Ishikawa (cell line): Measurements from ENCODE around the gene METTL15.
A peak's percentile ranks its signal among the peaks of the same experiment; 100 is the strongest.

Experiments
- CEBPB ChIP-seq: IDR thresholded peaks from 2 replicates; pipeline ENCODE4 v1.6.1; 2012
- CREB1 ChIP-seq: IDR thresholded peaks from 2 replicates; pipeline ENCODE4 v1.6.1; 2012; ENCODE audit warnings: low read depth
- EGR1 ChIP-seq: IDR thresholded peaks from 2 replicates; pipeline ENCODE4 v1.6.1; 2012
- EP300 ChIP-seq: IDR thresholded peaks from 2 replicates; pipeline ENCODE4 v1.6.1; 2012; ENCODE audit warnings: borderline replicate concordance
- FOXM1 ChIP-seq: IDR thresholded peaks from 2 replicates; pipeline ENCODE4 v1.6.1; 2012; ENCODE audit warnings: low read depth, borderline replicate concordance
- NFIC ChIP-seq: IDR thresholded peaks from 2 replicates; pipeline ENCODE4 v1.6.1; 2012
- RAD21 ChIP-seq: IDR thresholded peaks from 2 replicates; pipeline ENCODE4 v1.6.1; 2012; ENCODE audit warnings: low read depth
- TAF1 ChIP-seq: IDR thresholded peaks from 2 replicates; pipeline ENCODE4 v1.6.1; 2012; ENCODE audit warnings: low read depth, mild to moderate bottlenecking
- TCF12 ChIP-seq: IDR thresholded peaks from 2 replicates; pipeline ENCODE4 v1.6.1; 2012; ENCODE audit warnings: low read depth
- TEAD4 ChIP-seq: IDR thresholded peaks from 2 replicates; pipeline ENCODE4 v1.6.1; 2012
- YY1 ChIP-seq: IDR thresholded peaks from 2 replicates; pipeline ENCODE4 v1.6.1; 2012; ENCODE audit warnings: low read depth
- ZBTB7A ChIP-seq: IDR thresholded peaks from 2 replicates; pipeline ENCODE4 v1.6.1; 2012; ENCODE audit warnings: low read depth
- TF ChIP-seq, protein P1 (sequence below): IDR thresholded peaks from 2 replicates; pipeline ENCODE4 v1.6.1; 2012; ENCODE audit warnings: low read depth, mild to moderate bottlenecking
- TF ChIP-seq, protein P2 (sequence below): IDR thresholded peaks from 2 replicates; pipeline ENCODE4 v1.6.1; 2012
- TF ChIP-seq, protein P3 (sequence below): IDR thresholded peaks from 2 replicates; pipeline ENCODE4 v1.6.1; 2012

Gene METTL15, protein sequence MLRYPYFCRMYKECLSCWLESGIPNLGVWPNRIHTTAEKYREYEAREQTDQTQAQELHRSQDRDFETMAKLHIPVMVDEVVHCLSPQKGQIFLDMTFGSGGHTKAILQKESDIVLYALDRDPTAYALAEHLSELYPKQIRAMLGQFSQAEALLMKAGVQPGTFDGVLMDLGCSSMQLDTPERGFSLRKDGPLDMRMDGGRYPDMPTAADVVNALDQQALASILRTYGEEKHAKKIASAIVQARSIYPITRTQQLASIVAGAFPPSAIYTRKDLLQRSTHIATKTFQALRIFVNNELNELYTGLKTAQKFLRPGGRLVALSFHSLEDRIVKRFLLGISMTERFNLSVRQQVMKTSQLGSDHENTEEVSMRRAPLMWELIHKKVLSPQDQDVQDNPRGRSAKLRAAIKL

DNA sequence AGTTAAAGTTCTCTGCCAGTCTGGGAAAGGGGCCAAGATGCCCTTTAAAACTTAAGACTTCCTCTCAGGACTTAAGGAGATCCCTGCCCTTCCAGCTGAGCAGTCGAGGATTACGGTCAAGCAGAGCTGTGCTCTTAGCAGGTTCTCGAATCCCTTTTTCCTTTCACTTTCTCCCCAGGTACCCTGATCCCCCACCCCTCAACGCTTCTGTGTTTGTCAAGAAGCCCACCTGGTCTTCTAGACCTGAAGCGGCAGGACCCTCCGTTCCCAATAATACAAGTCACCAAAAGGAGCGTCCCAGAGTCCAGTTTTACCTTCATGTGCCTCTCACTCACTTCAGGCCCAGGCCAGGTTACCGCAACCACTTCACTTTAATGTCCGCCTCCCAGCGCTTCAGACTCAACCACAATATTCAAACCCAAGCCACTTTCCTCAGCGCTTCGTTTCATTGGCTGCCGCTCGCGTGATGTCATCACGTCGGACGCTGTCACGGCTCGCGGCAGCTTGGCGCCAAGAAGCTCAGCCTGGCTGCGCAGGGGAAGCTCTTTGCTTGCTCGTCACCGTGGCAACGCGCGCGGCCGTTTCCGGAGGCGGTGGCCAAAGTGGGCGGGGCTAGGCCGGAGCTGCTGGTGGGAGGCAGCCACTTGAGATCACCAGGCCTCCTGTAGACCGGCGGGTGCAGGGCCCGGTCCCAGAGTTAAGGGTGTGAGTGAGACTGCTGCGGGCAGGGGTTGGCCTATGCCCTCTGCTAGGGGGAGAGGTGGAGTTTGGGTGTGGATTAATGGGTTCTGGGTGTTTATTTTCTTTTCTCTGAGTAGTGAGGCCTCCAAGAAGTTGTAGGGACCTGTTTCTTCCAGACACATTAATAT is at the start of gene METTL15, which contains the start of gene KIF18A:
Gene METTL15, plus strand, starts transcription at position 639 of the 869 bp plus-strand sequence. CDS start 4,947 bp downstream, outside the sequence.
Gene KIF18A, minus strand, starts transcription at position 407 of the 869 bp plus-strand sequence. CDS start 10,209 bp downstream, outside the sequence.
- TF ChIP-seq CREB1 (peak; percentile 74), TCF12 (no peak; the same call in 1 of the 2 replicates), TEAD4 (peak; percentile 7; the same call in 1 of the 2 replicates), NFIC (peak; percentile 71), YY1 (peak; percentile 73), EP300 (peak; percentile 39; the same call in 1 of the 2 replicates), FOXM1 (peak; percentile 98), TAF1 (peak; percentile 64; the same call in 1 of the 2 replicates)
- TF ChIP-seq, protein P1, sequence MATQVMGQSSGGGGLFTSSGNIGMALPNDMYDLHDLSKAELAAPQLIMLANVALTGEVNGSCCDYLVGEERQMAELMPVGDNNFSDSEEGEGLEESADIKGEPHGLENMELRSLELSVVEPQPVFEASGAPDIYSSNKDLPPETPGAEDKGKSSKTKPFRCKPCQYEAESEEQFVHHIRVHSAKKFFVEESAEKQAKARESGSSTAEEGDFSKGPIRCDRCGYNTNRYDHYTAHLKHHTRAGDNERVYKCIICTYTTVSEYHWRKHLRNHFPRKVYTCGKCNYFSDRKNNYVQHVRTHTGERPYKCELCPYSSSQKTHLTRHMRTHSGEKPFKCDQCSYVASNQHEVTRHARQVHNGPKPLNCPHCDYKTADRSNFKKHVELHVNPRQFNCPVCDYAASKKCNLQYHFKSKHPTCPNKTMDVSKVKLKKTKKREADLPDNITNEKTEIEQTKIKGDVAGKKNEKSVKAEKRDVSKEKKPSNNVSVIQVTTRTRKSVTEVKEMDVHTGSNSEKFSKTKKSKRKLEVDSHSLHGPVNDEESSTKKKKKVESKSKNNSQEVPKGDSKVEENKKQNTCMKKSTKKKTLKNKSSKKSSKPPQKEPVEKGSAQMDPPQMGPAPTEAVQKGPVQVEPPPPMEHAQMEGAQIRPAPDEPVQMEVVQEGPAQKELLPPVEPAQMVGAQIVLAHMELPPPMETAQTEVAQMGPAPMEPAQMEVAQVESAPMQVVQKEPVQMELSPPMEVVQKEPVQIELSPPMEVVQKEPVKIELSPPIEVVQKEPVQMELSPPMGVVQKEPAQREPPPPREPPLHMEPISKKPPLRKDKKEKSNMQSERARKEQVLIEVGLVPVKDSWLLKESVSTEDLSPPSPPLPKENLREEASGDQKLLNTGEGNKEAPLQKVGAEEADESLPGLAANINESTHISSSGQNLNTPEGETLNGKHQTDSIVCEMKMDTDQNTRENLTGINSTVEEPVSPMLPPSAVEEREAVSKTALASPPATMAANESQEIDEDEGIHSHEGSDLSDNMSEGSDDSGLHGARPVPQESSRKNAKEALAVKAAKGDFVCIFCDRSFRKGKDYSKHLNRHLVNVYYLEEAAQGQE = no peak
- TF ChIP-seq, protein P2, sequence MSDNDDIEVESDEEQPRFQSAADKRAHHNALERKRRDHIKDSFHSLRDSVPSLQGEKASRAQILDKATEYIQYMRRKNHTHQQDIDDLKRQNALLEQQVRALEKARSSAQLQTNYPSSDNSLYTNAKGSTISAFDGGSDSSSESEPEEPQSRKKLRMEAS = peak; percentile 31; the same call in 1 of the 2 replicates
- TF ChIP-seq, protein P3, sequence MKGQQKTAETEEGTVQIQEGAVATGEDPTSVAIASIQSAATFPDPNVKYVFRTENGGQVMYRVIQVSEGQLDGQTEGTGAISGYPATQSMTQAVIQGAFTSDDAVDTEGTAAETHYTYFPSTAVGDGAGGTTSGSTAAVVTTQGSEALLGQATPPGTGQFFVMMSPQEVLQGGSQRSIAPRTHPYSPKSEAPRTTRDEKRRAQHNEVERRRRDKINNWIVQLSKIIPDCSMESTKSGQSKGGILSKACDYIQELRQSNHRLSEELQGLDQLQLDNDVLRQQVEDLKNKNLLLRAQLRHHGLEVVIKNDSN = 0 out of 2 replicates have a peak, but pooled peaks have one; percentile 6

DNA sequence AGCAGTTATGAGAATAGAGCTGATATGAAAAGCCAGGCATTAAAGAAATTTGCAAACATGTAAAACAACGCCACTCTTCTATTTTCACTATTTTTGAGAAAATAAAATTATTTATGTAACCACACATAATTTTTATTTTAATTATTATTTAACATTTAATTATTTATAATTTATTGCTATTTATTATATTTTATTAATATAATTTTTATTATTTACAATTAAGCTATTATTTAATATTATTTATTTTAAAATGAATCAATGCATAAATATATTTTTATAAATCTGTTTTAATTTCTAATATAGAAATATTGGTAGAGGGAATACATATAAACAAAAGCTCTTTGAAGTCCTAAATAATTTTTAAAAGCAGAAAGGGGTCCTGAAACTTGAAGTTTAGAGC is 36.9 kb upstream of the METTL15 start:
- TF ChIP-seq NFIC (no peak), TCF12 (no peak), EP300 (no peak), CREB1 (no peak), YY1 (no peak), FOXM1 (no peak), CEBPB (no peak), TEAD4 (no peak), RAD21 (no peak), TAF1 (no peak), ZBTB7A (no peak), EGR1 (no peak)
- TF ChIP-seq, protein P3 = no peak
- TF ChIP-seq, protein P2 = no peak
- TF ChIP-seq, protein P1 = no peak

DNA sequence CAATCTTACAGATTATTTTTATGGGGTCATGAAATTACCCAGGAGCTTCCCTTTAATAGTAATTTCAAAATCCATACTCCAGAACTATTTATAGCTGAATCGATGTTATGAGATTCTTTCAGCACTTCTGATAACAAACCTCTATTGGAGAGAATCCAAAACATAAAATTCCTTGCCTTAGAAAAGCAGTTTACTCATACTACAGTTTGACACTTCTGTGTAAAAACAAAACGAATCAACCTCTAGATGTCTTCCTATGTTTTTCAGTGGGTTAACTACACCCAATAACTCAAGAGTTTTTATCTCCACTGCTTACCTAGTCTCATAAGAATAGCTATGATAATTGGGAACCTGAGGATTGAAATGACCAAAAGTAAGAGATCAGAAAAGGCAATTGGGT is 35.9 kb upstream of the METTL15 start:
- no peak for TF ChIP-seq TAF1
- TF ChIP-seq, protein P3 = no peak
- no peak for TF ChIP-seq EGR1
- TF ChIP-seq EP300 = no peak
- TF ChIP-seq ZBTB7A = no peak
- TF ChIP-seq TEAD4 = no peak
- TF ChIP-seq CEBPB = no peak
- no peak for TF ChIP-seq RAD21
- no peak for TF ChIP-seq FOXM1
- no peak for TF ChIP-seq CREB1
- TF ChIP-seq NFIC = no peak

DNA sequence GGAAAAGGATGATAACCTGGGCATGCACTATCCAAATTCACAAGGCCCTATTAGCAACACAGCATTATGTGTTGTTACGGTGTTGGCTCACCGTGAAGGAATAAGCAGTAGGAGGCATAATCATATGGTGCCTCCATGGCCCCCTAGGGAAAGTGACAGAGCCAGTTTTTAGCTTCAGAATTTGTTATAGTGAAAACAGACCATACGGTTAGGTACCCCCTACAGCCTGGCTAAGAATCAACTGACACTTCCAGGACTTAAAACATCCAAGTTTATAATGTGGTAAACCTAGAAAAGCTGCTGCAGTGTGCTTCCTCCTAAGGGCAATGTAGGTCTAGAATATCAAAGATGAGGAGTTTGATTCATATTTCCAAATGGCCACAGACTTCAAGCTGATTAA is 30.7 kb upstream of the METTL15 start:
- TF ChIP-seq, protein P2 = no peak
- TF ChIP-seq ZBTB7A (no peak), TEAD4 (no peak)
